Mucosa of descending colon (tissue), 3 donors: Measurements from ENCODE around the gene ANAPC2. TPM values are rescaled to one million over a fixed set of nuclear protein-coding genes. Genes with fewer than 3 reads are reported as not detected.
"Not testable (repeated sequence)": the region's sequence is repeated elsewhere in the genome, so short reads cannot be mapped to it uniquely, and the experiment has no call there.

Experiments used
- ATAC-seq: fragments of 200-7000 bp; cut with Tn5 transposase; one replicate; pipeline ENCODE4 v1.9.1; 2020; ENCODE audit warnings: mild to moderate bottlenecking, moderate library complexity
- DNase-seq, 3 donors: peaks; one replicate each; pipeline ENCODE4 v3.0.0-alpha.2; 2020
- H3K36me3 ChIP-seq: fragments of 200-600 bp; one replicate; pipeline ENCODE4 v1.8.0; 2021; ENCODE audit warnings: low read depth, mild to moderate bottlenecking
- H3K4me1 ChIP-seq: fragments of 200-600 bp; one replicate; pipeline ENCODE4 v1.8.0; 2021; ENCODE audit warnings: low read depth, mild to moderate bottlenecking
- H3K4me3 ChIP-seq: fragments of 200-600 bp; one replicate; pipeline ENCODE4 v1.8.0; 2021; ENCODE audit warnings: mild to moderate bottlenecking
- H3K9me3 ChIP-seq: fragments of 200-600 bp; one replicate; pipeline ENCODE4 v1.8.0; 2021; ENCODE audit warnings: mild to moderate bottlenecking
- intact Hi-C, 2 donors: fragments of 100-400 bp; cut with DNase I in 1 of 2; cut with micrococcal nuclease in 1 of 2; formaldehyde crosslinking; loops; one replicate each; pipeline versions ENCODE4 v1.11.0 to v1.11.1; 2022; cut with DNase I, micrococcal nuclease
- total RNA-seq, 3 donors: library from RNA; stranded (reverse); fragmentation: NEBNext Ultra II Directional in 2 of 3; extraction: Animal tissue kit (Norgen Biotek cat#: 25700) in 2 of 3; gene quantifications; one replicate each; pipeline versions ENCODE4 v1.2.1 to v1.2.4, GENCODE V29; 2021 to 2023
- TF ChIP-seq, protein P1 (sequence below): fragments of 200-600 bp; IDR thresholded peaks from one replicate; pipeline ENCODE4 v1.8.0; 2022; ENCODE audit warnings: antibody characterized with exemption, mild to moderate bottlenecking
- donor health status: DM: no; HTN: no; CAD: no; lungs with moderate emphysema.
- donor health status: DM: no; HTN: no; CAD: no.
- donor health status: DM: no; HTN: yes; CAD: no.

ANAPC2 gene
- total RNA-seq, 3 donors from 2014 or later = 60.8 to 65.9 (median 61.7) TPM

GRCh38 chr9:137138722-137139467 is 49.5 kb downstream of the ANAPC2 start, which contains the start of gene GRIN1:
GRIN1 (plus strand) TSS chr9:137139154; CDS start chr9:137139487, 333 bp downstream.
- no peak within 1 kb of the TSS for H3K4me3 ChIP-seq
- peak; percentile 46 for ATAC-seq

DNA sequence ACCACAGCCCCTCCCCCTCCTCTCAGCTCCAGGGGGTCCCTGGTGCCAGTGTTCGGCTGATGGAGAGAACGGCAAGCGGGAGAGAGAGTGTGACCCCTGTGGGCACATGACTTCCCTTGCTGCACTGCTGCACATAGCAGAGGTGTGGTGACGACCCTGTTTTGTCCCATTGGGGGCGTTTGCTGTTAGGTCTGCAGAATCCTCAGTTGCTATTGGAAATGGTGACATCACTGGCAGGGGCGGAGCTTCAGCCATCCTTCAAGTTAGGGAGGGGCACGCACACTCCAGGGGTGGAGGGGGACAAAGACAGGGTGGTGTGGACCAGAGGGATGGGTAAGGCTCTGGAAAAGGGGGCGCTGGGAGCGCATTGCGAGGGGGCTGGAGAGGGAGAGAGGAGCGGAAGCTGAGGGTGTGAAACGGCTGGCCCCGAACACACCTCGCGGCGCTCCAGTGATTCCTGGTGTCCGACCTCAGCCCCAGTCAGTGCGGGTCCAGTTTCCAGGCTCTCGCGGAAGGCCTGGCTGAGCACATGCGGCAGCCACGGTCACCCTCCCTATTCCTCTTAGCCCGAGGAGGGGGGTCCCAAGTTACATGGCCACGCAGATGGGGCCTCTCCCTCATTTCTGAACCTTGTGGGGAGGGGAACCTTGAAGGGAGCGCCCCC is 50.2 kb downstream of the ANAPC2 start:
- DNase-seq (no peak), ATAC-seq (no peak)
- Histone ChIP-seq H3K4me1 (no peaks in the 10 kb centered on the region), H3K36me3 (no peaks in the 10 kb centered on the region), H3K9me3 (no peaks in the 10 kb centered on the region), H3K4me3 (no peak overlapping the region)
- intact Hi-C loops = no loop called here
- TF ChIP-seq, protein P1, sequence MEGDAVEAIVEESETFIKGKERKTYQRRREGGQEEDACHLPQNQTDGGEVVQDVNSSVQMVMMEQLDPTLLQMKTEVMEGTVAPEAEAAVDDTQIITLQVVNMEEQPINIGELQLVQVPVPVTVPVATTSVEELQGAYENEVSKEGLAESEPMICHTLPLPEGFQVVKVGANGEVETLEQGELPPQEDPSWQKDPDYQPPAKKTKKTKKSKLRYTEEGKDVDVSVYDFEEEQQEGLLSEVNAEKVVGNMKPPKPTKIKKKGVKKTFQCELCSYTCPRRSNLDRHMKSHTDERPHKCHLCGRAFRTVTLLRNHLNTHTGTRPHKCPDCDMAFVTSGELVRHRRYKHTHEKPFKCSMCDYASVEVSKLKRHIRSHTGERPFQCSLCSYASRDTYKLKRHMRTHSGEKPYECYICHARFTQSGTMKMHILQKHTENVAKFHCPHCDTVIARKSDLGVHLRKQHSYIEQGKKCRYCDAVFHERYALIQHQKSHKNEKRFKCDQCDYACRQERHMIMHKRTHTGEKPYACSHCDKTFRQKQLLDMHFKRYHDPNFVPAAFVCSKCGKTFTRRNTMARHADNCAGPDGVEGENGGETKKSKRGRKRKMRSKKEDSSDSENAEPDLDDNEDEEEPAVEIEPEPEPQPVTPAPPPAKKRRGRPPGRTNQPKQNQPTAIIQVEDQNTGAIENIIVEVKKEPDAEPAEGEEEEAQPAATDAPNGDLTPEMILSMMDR = no peak

More at GRCh38 chr9:137138722-137139467, 49.5 kb downstream of the ANAPC2 start, which contains the start of gene GRIN1:
- no peaks in the 10 kb centered on the region for H3K9me3 ChIP-seq
- no peaks in the 10 kb centered on the region for H3K36me3 ChIP-seq
- H3K4me1 ChIP-seq = no peaks in the 10 kb centered on the region
- TF ChIP-seq, protein P1 = no peak
- intact Hi-C loops = no loop called here
- DNase-seq = peak in 1 of 3 donors; percentile 34

DNA sequence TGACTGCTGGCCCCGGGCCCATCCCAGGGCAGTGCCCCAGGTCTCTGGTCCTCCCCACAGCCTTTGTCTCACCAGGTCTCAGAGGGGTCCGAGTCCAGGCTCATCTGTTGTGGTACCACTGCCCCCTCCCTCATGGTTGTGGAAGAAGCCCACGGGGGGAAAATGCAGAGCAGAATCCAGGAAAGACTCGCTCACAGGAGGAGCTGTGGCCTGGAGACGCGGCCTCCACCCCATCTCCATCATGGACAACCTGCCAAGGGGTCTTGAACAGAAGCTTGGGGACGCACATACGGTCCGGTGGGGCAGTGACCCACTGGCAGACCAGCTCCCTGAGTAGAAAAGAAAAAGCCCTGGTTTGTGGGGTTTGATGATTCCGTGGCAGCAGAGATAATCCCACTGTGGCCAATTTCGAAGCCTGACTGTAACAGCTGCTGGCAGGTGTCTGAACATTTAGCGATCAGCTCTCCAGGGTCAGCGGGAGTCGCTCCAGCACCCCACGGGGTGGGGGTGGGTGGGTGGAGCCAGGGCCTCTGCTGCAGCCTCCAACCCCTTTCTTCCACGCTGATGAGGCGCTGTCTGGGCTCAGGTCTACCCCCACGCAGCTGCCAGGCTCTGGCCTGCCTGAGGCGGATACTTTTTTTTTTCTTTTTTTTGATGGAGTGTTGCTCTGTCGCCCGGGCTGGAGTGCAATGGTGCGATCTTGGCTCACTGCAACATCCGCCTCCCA is 51.3 kb downstream of the ANAPC2 start:
- no peaks in the 10 kb centered on the region for H3K36me3 ChIP-seq
- no peak for ATAC-seq
- H3K9me3 ChIP-seq = no peaks in the 10 kb centered on the region
- intact Hi-C loops = no loop called here
- H3K4me1 ChIP-seq = no peaks in the 10 kb centered on the region
- no peak for DNase-seq
- TF ChIP-seq, protein P1 = no peak
- H3K4me3 ChIP-seq = no peak overlapping the region

- peak; percentile 82 for ATAC-seq
- no peaks in the 10 kb centered on the region for H3K4me1 ChIP-seq
- H3K9me3 ChIP-seq = no peaks in the 10 kb centered on the region
- no peak overlapping the region for H3K4me3 ChIP-seq
- no peaks in the 10 kb centered on the region for H3K36me3 ChIP-seq
- TF ChIP-seq, protein P1 = no peak
- intact Hi-C loops = no loop called here
- peak in 2 of 3 donors; percentile 53 to 65 for DNase-seq
These were observed 52.0 kb downstream of the ANAPC2 start for GRCh38 chr9:137136261-137136880.

GRCh38 chr9:137135154-137135553 is 53.2 kb downstream of the ANAPC2 start:
- ATAC-seq, H3K36me3 ChIP-seq, DNase-seq, H3K4me3 ChIP-seq, H3K9me3 ChIP-seq, H3K4me1 ChIP-seq, intact Hi-C loops: not testable (repeated sequence)
